ENCODE measurements around the gene GNB1L. TPM values are rescaled to one million over a fixed set of nuclear protein-coding genes. Genes with fewer than 3 reads are reported as not detected.
A peak's percentile ranks its signal among the peaks of the same experiment; 100 is the strongest.
"Not testable (repeated sequence)": the region's sequence is repeated elsewhere in the genome, so short reads cannot be mapped to it uniquely, and the experiment has no call there.

The GNB1L gene
- total RNA-seq, 1 experiment from 2014 or later: 9.6 TPM

- no peak for DNase-seq (ENCODE audit: low spot score)
Measured at GRCh38 chr22:19889951-19890350, 35.3 kb upstream of the GNB1L start.

GRCh38 chr22:19888131-19888746, 33.6 kb upstream of the GNB1L start:
- DNase-seq (ENCODE audit: low spot score): no peak

- no peak for DNase-seq (ENCODE audit: low spot score)
Measured at GRCh38 chr22:19887256-19887985, 32.7 kb upstream of the GNB1L start.

- peak; percentile 42 for DNase-seq (ENCODE audit: low spot score)
Measured at GRCh38 chr22:19886605-19887255, 32.1 kb upstream of the GNB1L start.

- DNase-seq (ENCODE audit: low spot score): no peak
Measured at GRCh38 chr22:19885841-19886592, 31.3 kb upstream of the GNB1L start.

- DNase-seq (ENCODE audit: low spot score): no peak
Measured at GRCh38 chr22:19884954-19885751, 30.5 kb upstream of the GNB1L start.

GRCh38 chr22:19884161-19884953, 29.7 kb upstream of the GNB1L start:
- DNase-seq (ENCODE audit: low spot score): no peak

- DNase-seq (ENCODE audit: low spot score): not testable (repeated sequence)
Measured at GRCh38 chr22:19883446-19883845, 28.8 kb upstream of the GNB1L start.

- no peak for DNase-seq (ENCODE audit: low spot score)
Measured at GRCh38 chr22:19882446-19883381, 28.0 kb upstream of the GNB1L start.

GRCh38 chr22:19880786-19881569, 26.3 kb upstream of the GNB1L start:
- peak; percentile 95 for DNase-seq (ENCODE audit: low spot score)

GRCh38 chr22:19879992-19880785, 25.5 kb upstream of the GNB1L start:
- no peak for DNase-seq (ENCODE audit: low spot score)

GRCh38 chr22:19879643-19879991, 24.9 kb upstream of the GNB1L start:
- DNase-seq (ENCODE audit: low spot score): no peak

GRCh38 chr22:19879246-19879570, 24.5 kb upstream of the GNB1L start:
- no peak for DNase-seq (ENCODE audit: low spot score)

- DNase-seq (ENCODE audit: low spot score): no peak
Measured at GRCh38 chr22:19878461-19879245, 24.0 kb upstream of the GNB1L start.

- no peak for DNase-seq (ENCODE audit: low spot score)
Measured at GRCh38 chr22:19877626-19878339, 23.1 kb upstream of the GNB1L start.

GRCh38 chr22:19876941-19877625, 22.4 kb upstream of the GNB1L start:
- DNase-seq (ENCODE audit: low spot score): no peak

Measured in A172 (cell line).